IMR-90 (cell line): Measurements from ENCODE around the gene MSI2. TPM values are rescaled to one million over a fixed set of nuclear protein-coding genes. Genes with fewer than 3 reads are reported as not detected.

Experiments used
- ATAC-seq: fragments of 200-7000 bp; cut with Tn5 transposase; 2 replicates; pipeline ENCODE4 v1.9.1; 2020; ENCODE audit warnings: low read depth, mild to moderate bottlenecking, moderate library complexity
- BruUV-seq: library from RNA; stranded (reverse); fragments of 400-500 nt; replicated peaks from 2 replicates; lab custom pipeline; 2021; lab: Mats Ljungman, UMichigan
- CTCF ChIA-PET: fragments of 300-600 bp; formaldehyde crosslinking; extraction: SDS; loops from one replicate; lab custom pipeline; 2021; ENCODE audit warnings: antibody characterized with exemption; lab: Yijun Ruan, JAX
- POLR2A ChIA-PET: fragments of 300-600 bp; sonication (Branson Sonifier 250); formaldehyde crosslinking; loops from one replicate; lab custom pipeline; 2022; ENCODE audit warnings: antibody characterized with exemption; ENCODE audit not compliant: unreplicated experiment; lab: Charles Lee
- DNase-seq: peaks from one replicate; pipeline ENCODE4 v3.0.0; 2013
- H2AFZ ChIP-seq: replicated peaks from 2 replicates; pipeline ENCODE3; 2013; ENCODE audit warnings: low read length, mild to moderate bottlenecking; ENCODE audit not compliant: poor library complexity
- H2AK5ac ChIP-seq: 2 replicates; pipeline ENCODE4 v1.6.1; 2013; ENCODE audit warnings: low read depth, low read length, inconsistent platforms
- H2AK9ac ChIP-seq: replicated peaks from 2 replicates; pipeline ENCODE3; 2013; ENCODE audit warnings: mild to moderate bottlenecking, low read depth, low read length, moderate library complexity; ENCODE audit not compliant: poor library complexity
- H2BK120ac ChIP-seq: 2 replicates; pipeline ENCODE4 v1.6.1; 2013; ENCODE audit warnings: low read depth, low read length, inconsistent platforms
- H2BK15ac ChIP-seq: 3 replicates; pipeline ENCODE4 v1.6.1; 2013; ENCODE audit warnings: low read depth, low read length, inconsistent platforms
- H2BK20ac ChIP-seq: 2 replicates; pipeline ENCODE4 v1.6.1; 2013; ENCODE audit warnings: low read depth, mild to moderate bottlenecking, inconsistent platforms, low read length, moderate library complexity
- H2BK5ac ChIP-seq: 2 replicates; pipeline ENCODE4 v1.6.1; 2013; ENCODE audit warnings: mild to moderate bottlenecking, low read depth, low read length, inconsistent platforms; ENCODE audit not compliant: poor library complexity, severe bottlenecking
- H3K14ac ChIP-seq: replicated peaks from 2 replicates; pipeline ENCODE4 v1.6.1; 2013; ENCODE audit warnings: low read depth, low read length, inconsistent platforms
- H3K18ac ChIP-seq: 2 replicates; pipeline ENCODE4 v1.6.1; 2013; ENCODE audit warnings: low read depth, low read length, control low read depth
- H3K23ac ChIP-seq: 2 replicates; pipeline ENCODE4 v1.6.1; 2013; ENCODE audit warnings: low read depth, low read length, inconsistent platforms
- H3K27ac ChIP-seq: 2 replicates; pipeline ENCODE4 v1.5.1; 2013; ENCODE audit warnings: mild to moderate bottlenecking, control low read depth, low read length; ENCODE audit not compliant: insufficient read depth
- H3K27me3 ChIP-seq: 2 replicates; pipeline ENCODE4 v1.6.1; 2013; ENCODE audit warnings: low read length; ENCODE audit not compliant: control insufficient read depth, insufficient read depth
- H3K36me3 ChIP-seq: 2 replicates; pipeline ENCODE4 v1.6.1; 2013; ENCODE audit warnings: low read length, mixed read lengths; ENCODE audit not compliant: control insufficient read depth, insufficient read depth
- H3K4ac ChIP-seq: 2 replicates; pipeline ENCODE4 v1.6.1; 2013; ENCODE audit warnings: low read depth, low read length, inconsistent platforms
- H3K4me1 ChIP-seq: 2 replicates; pipeline ENCODE4 v1.6.1; 2013; ENCODE audit warnings: low read length, mixed read lengths; ENCODE audit not compliant: control insufficient read depth, insufficient read depth
- H3K4me2 ChIP-seq: 2 replicates; pipeline ENCODE4 v1.6.1; 2013; ENCODE audit warnings: low read depth, mild to moderate bottlenecking, control low read depth, low read length, moderate library complexity
- H3K4me3 ChIP-seq: 2 replicates; pipeline ENCODE4 v1.5.1; 2013; ENCODE audit warnings: low read depth, mild to moderate bottlenecking, control low read depth, low read length, moderate library complexity; ENCODE audit not compliant: insufficient read depth
- H3K56ac ChIP-seq: 2 replicates; pipeline ENCODE4 v1.6.1; 2013; ENCODE audit warnings: low read length, inconsistent platforms; ENCODE audit not compliant: insufficient read depth; ENCODE audit errors: extremely low read depth
- H3K79me1 ChIP-seq, 2 experiments: 2 replicates each; pipeline ENCODE4 v1.6.1; 2013; ENCODE audit warnings: low read length in 2 of 2, inconsistent platforms in 1 of 2, low read depth in 1 of 2
- H3K9ac ChIP-seq: 2 replicates; pipeline ENCODE4 v1.6.1; 2013; ENCODE audit warnings: low read depth, low read length, control low read depth
- H3K9me1 ChIP-seq: 2 replicates; pipeline ENCODE4 v1.6.1; 2013; ENCODE audit warnings: low read length, inconsistent platforms; ENCODE audit not compliant: insufficient read depth
- H3K9me3 ChIP-seq: 2 replicates; pipeline ENCODE4 v1.6.1; 2013; ENCODE audit warnings: low read length; ENCODE audit not compliant: control insufficient read depth, insufficient read depth
- H4K20me1 ChIP-seq: 2 replicates; pipeline ENCODE4 v1.6.1; 2013; ENCODE audit warnings: low read length, inconsistent platforms; ENCODE audit not compliant: insufficient read depth
- H4K5ac ChIP-seq: 2 replicates; pipeline ENCODE4 v1.6.1; 2013; ENCODE audit warnings: mild to moderate bottlenecking, low read depth, low read length, control low read depth
- H4K8ac ChIP-seq, 2 experiments: 2 replicates each; pipeline ENCODE4 v1.6.1; 2013; ENCODE audit warnings: low read depth in 2 of 2, low read length in 2 of 2, control low read depth in 1 of 2, inconsistent platforms in 1 of 2
- H4K91ac ChIP-seq: 2 replicates; pipeline ENCODE4 v1.6.1; 2013; ENCODE audit warnings: low read depth, low read length, inconsistent platforms; ENCODE audit not compliant: insufficient read depth
- CHD1 ChIP-seq: IDR thresholded peaks from 2 replicates; pipeline ENCODE4 v1.6.1; 2012; ENCODE audit warnings: low read depth, low read length, improper control_type of control experiment
- FOS ChIP-seq: fragments of 150-350 bp; IDR thresholded peaks from 2 replicates; pipeline ENCODE4 v1.6.1; 2016; ENCODE audit warnings: low read depth, low read length
- MAZ ChIP-seq: IDR thresholded peaks from 2 replicates; pipeline ENCODE4 v1.6.1; 2012; ENCODE audit warnings: low read depth, mild to moderate bottlenecking, low read length, improper control_type of control experiment, moderate library complexity, borderline replicate concordance
- NFE2L2 ChIP-seq: fragments of 150-350 bp; IDR thresholded peaks from 2 replicates; pipeline ENCODE4 v1.6.1; 2016; ENCODE audit warnings: low read depth, mild to moderate bottlenecking, low read length
- POLR2A ChIP-seq: IDR thresholded peaks from 2 replicates; pipeline ENCODE4 v1.6.1; 2012; ENCODE audit warnings: mild to moderate bottlenecking, low read depth, low read length
- RAD21 ChIP-seq: IDR thresholded peaks from 2 replicates; pipeline ENCODE4 v1.6.1; 2012; ENCODE audit warnings: low read length, improper control_type of control experiment
- RFX5 ChIP-seq: IDR thresholded peaks from 2 replicates; pipeline ENCODE4 v1.8.0; 2012; ENCODE audit warnings: low read depth, mild to moderate bottlenecking, low read length, moderate library complexity
- WGBS, 2 experiments: methylation state at CpG; one replicate each; pipeline versions ENCODE4 v1.1.5 to v1.1.7; 2013; ENCODE audit warnings: missing lambda C conversion rate in 2 of 2; ENCODE audit not compliant: insufficient read length in 1 of 2; ENCODE audit errors: extremely low coverage in 2 of 2; 5-methylcytosine and 5-hydroxymethylcytosine counted together
- dilution Hi-C: fragments of 300-500 bp; cut with HindIII; formaldehyde crosslinking; loops from one replicate; pipeline ENCODE4 v1.14.3; 2018; ENCODE audit warnings: low sequenced_read_pairs; ENCODE audit not compliant: unreplicated experiment
- in situ Hi-C: fragments of 300-500 bp; cut with MboI; formaldehyde crosslinking; loops from 3 replicates; pipeline ENCODE4 v1.14.3; 2019; ENCODE audit warnings: low sequenced_read_pairs, inconsistent platforms, mixed read lengths
- intact Hi-C: fragments of 100-400 bp; cut with micrococcal nuclease; formaldehyde crosslinking; loops from 2 replicates; pipeline ENCODE4 v1.10.0; 2022
- polyA plus RNA-seq, 3 experiments: library from polyadenylated mRNA; depleted of rRNA; stranded (reverse); fragments of >200 nt; gene quantifications; 2 replicates each; pipeline ENCODE4 v1.2.3, GENCODE V29; 2012; ENCODE audit warnings: low replicate concordance in 1 of 3
- total RNA-seq: library from RNA; depleted of rRNA; stranded (reverse); fragments of >200 nt; gene quantifications from 2 replicates; pipeline ENCODE4 v1.2.3, GENCODE V29; 2012
- TF ChIP-seq, protein P1 (sequence below): fragments of 150-350 bp; IDR thresholded peaks from 2 replicates; pipeline ENCODE4 v1.6.1; 2017; ENCODE audit warnings: mild to moderate bottlenecking, antibody characterized with exemption, low read length, low read depth
- TF ChIP-seq, protein P2 (sequence below): conservative IDR thresholded peaks from 2 replicates; pipeline ENCODE4 v1.5.1; 2012; ENCODE audit warnings: mild to moderate bottlenecking, low read depth, low read length, improper control_type of control experiment
- TF ChIP-seq, protein P3 (sequence below): fragments of 150-350 bp; IDR thresholded peaks from 2 replicates; pipeline ENCODE4 v1.6.1; 2016; ENCODE audit warnings: low read depth, mild to moderate bottlenecking, low read length, moderate library complexity, borderline replicate concordance

The MSI2 gene
- total and polyA plus RNA-seq, 2 of the 4 experiments (the other 2 are of a cell fraction) = 13.0 to 16.0 TPM

DNA sequence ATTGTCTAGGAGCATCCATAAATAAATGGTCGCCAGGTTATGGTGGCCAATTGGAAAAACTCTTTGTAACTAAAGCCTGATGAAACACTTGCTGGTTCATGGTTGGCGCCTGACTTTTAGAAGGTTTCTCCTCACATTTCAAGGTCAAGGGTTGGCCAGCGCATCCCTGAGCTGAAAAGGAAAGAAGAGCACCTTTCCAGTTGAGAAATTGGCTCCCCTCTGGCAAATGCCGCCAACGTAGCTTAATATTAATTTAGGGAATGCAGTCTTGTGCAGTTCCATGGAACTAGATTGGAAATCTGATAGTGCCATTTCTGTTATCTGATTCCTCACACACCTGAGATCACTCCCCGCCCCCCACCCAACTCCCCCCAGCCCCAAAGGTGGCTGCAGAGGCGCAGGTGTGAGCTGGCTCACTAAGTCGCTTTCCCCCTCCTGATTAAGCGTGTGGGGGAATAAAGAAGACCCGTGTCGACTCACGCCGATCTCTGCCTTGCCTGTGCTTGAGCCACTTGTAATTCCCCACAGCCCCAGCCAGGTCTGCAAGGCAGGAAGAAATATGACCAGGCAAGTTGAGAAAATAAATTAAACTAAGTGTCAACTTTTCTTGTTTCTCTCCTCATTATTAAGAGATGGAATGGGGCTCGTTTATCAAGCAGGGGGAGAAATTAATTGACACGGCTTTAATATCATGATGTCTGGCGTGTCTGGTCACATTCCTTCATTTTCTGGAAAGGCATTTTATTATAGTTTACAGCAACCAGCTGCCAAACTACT, 331.1 kb downstream of the MSI2 start:
- no peak overlapping the region for H2AK9ac ChIP-seq
- no peak overlapping the region for H4K8ac ChIP-seq
- no peaks in the 10 kb centered on the region for H4K20me1 ChIP-seq
- H3K4me1 ChIP-seq = no peaks in the 10 kb centered on the region
- H3K14ac ChIP-seq = no peak overlapping the region
- in situ Hi-C loops = loop anchor here (10.0 kb wide), 1 partner anchor 343 kb away; no protein-coding TSS in a partner anchor
- 100% methylated on average over 3 of the region's 16 CpGs; no CpG with 5 or more reads in 1 of the 2 experiments for WGBS, 2 experiments
- no peak overlapping the region for H3K56ac ChIP-seq
- no peak overlapping the region for H3K4ac ChIP-seq
- no peaks in the 10 kb centered on the region for H3K79me1 ChIP-seq
- no peak overlapping the region for H3K23ac ChIP-seq
- H3K9me3 ChIP-seq = no peaks in the 10 kb centered on the region
- peaks cover 3% of the 10 kb centered on the region; the same call in 1 of the 2 replicates for H3K9me1 ChIP-seq
- H3K27ac ChIP-seq = no peak overlapping the region
- no peak overlapping the region for H4K5ac ChIP-seq
- ATAC-seq = no peak
- no peak overlapping the region for H3K9ac ChIP-seq
- DNase-seq = no peak
- H2BK15ac ChIP-seq = no peak overlapping the region
- CTCF ChIA-PET = interaction anchor here (0.5 to 1.3 kb wide), 3 partner anchors 153 to 541 kb away, joined by 3 to 6 read pairs (median 3); no protein-coding TSS in a partner anchor
- intact Hi-C loops = no loop called here
- H2AFZ ChIP-seq = no peak overlapping the region
- no peak overlapping the region for H4K91ac ChIP-seq
- no peaks in the 10 kb centered on the region; the same call in 1 of the 2 replicates for H3K27me3 ChIP-seq
- no TSS peak for BruUV-seq
- no peak overlapping the region for H3K4me3 ChIP-seq
- no peak overlapping the region for H3K4me2 ChIP-seq
- no peak overlapping the region for H2BK120ac ChIP-seq
- no peak for TF ChIP-seq RFX5
- TF ChIP-seq CHD1 = no peak
- TF ChIP-seq, protein P1, sequence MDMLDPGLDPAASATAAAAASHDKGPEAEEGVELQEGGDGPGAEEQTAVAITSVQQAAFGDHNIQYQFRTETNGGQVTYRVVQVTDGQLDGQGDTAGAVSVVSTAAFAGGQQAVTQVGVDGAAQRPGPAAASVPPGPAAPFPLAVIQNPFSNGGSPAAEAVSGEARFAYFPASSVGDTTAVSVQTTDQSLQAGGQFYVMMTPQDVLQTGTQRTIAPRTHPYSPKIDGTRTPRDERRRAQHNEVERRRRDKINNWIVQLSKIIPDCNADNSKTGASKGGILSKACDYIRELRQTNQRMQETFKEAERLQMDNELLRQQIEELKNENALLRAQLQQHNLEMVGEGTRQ = no peak
- TF ChIP-seq NFE2L2 = no peak
- TF ChIP-seq RAD21 = no peak
- TF ChIP-seq FOS = no peak
- TF ChIP-seq, protein P2, sequence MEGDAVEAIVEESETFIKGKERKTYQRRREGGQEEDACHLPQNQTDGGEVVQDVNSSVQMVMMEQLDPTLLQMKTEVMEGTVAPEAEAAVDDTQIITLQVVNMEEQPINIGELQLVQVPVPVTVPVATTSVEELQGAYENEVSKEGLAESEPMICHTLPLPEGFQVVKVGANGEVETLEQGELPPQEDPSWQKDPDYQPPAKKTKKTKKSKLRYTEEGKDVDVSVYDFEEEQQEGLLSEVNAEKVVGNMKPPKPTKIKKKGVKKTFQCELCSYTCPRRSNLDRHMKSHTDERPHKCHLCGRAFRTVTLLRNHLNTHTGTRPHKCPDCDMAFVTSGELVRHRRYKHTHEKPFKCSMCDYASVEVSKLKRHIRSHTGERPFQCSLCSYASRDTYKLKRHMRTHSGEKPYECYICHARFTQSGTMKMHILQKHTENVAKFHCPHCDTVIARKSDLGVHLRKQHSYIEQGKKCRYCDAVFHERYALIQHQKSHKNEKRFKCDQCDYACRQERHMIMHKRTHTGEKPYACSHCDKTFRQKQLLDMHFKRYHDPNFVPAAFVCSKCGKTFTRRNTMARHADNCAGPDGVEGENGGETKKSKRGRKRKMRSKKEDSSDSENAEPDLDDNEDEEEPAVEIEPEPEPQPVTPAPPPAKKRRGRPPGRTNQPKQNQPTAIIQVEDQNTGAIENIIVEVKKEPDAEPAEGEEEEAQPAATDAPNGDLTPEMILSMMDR = no peak
- TF ChIP-seq MAZ = no peak
- TF ChIP-seq POLR2A = no peak
- TF ChIP-seq, protein P3, sequence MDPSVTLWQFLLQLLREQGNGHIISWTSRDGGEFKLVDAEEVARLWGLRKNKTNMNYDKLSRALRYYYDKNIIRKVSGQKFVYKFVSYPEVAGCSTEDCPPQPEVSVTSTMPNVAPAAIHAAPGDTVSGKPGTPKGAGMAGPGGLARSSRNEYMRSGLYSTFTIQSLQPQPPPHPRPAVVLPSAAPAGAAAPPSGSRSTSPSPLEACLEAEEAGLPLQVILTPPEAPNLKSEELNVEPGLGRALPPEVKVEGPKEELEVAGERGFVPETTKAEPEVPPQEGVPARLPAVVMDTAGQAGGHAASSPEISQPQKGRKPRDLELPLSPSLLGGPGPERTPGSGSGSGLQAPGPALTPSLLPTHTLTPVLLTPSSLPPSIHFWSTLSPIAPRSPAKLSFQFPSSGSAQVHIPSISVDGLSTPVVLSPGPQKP = no peak
- H2BK5ac ChIP-seq = no peak overlapping the region
- dilution Hi-C loops = no loop called here
- POLR2A ChIA-PET = no interaction called here
- no peaks in the 10 kb centered on the region for H3K36me3 ChIP-seq
- H3K18ac ChIP-seq = no peak overlapping the region
- no peak overlapping the region for H2AK5ac ChIP-seq
- no peak overlapping the region for H2BK20ac ChIP-seq
